Keratinocyte (primary cell): ENCODE measurements around the gene AKR1C1. TPM values are rescaled to one million over a fixed set of nuclear protein-coding genes. Genes with fewer than 3 reads are reported as not detected.
"Not testable (repeated sequence)": the region's sequence is repeated elsewhere in the genome, so short reads cannot be mapped to it uniquely, and the experiment has no call there.

Experiments used
- DNase-seq: peaks from one replicate; pipeline ENCODE4 v3.0.0-alpha.2; 2011; ENCODE audit warnings: low read depth, missing footprints, low spot score
- FAIRE-seq: peaks from 2 replicates; lab custom pipeline; 2011; peaks lifted over from hg19 to GRCh38; lab: Jason Lieb, UNC
- H2AFZ ChIP-seq: 2 replicates; pipeline ENCODE4 v1.6.0; 2012; ENCODE audit warnings: low read length, control low read depth, inconsistent platforms; ENCODE audit not compliant: control insufficient read depth
- H3K27ac ChIP-seq: 2 replicates; pipeline ENCODE4 v1.5.1; 2011; ENCODE audit warnings: low read length; ENCODE audit not compliant: control insufficient read depth, insufficient read depth
- H3K27me3 ChIP-seq: 3 replicates; pipeline ENCODE4 v1.6.0; 2011; ENCODE audit warnings: low read length; ENCODE audit not compliant: control insufficient read depth, insufficient read depth; ENCODE audit errors: extremely low read depth
- H3K36me3 ChIP-seq, 2 experiments: 2 replicates in 1 of 2; 3 replicates in 1 of 2; pipeline ENCODE4 v1.5.1; 2011; ENCODE audit warnings: low read length in 2 of 2, mild to moderate bottlenecking in 1 of 2; ENCODE audit not compliant: control insufficient read depth in 2 of 2, insufficient read depth in 2 of 2; ENCODE audit errors: extremely low read depth in 1 of 2
- H3K4me1 ChIP-seq: 3 replicates; pipeline ENCODE4 v1.5.1; 2011; ENCODE audit warnings: low read length; ENCODE audit not compliant: control insufficient read depth, insufficient read depth; ENCODE audit errors: extremely low read depth
- H3K4me2 ChIP-seq: 3 replicates; pipeline ENCODE4 v1.6.0; 2011; ENCODE audit warnings: low read depth, low read length; ENCODE audit not compliant: control insufficient read depth, insufficient read depth; ENCODE audit errors: extremely low read depth
- H3K4me3 ChIP-seq, 3 experiments: fragments of 200-600 bp in 1 of 3; sonication (generic) in 1 of 3; 2 replicates in 2 of 3; 3 replicates in 1 of 3; pipeline ENCODE4 v1.5.1; 2011 to 2016; ENCODE audit warnings: low read length in 3 of 3, mild to moderate bottlenecking in 3 of 3, control low read depth in 2 of 3, inconsistent platforms in 1 of 3, low read depth in 1 of 3, mixed read lengths in 1 of 3, mixed run types in 1 of 3, moderate library complexity in 1 of 3; ENCODE audit not compliant: control insufficient read depth in 2 of 3, insufficient read depth in 2 of 3; ENCODE audit errors: extremely low read depth in 1 of 3
- H3K79me2 ChIP-seq: 2 replicates; pipeline ENCODE4 v1.6.0; 2012; ENCODE audit warnings: low read length; ENCODE audit not compliant: control insufficient read depth, insufficient read depth
- H3K9ac ChIP-seq: 3 replicates; pipeline ENCODE4 v1.6.0; 2011; ENCODE audit warnings: low read length; ENCODE audit not compliant: control insufficient read depth, insufficient read depth; ENCODE audit errors: extremely low read depth
- H3K9me1 ChIP-seq: 3 replicates; pipeline ENCODE4 v1.6.0; 2011; ENCODE audit warnings: low read length; ENCODE audit not compliant: control insufficient read depth, insufficient read depth; ENCODE audit errors: extremely low read depth
- H3K9me3 ChIP-seq: 2 replicates; pipeline ENCODE4 v1.5.1; 2012; ENCODE audit warnings: low read depth, low read length; ENCODE audit not compliant: control insufficient read depth
- H4K20me1 ChIP-seq: 3 replicates; pipeline ENCODE4 v1.6.0; 2011; ENCODE audit warnings: low read length; ENCODE audit not compliant: control insufficient read depth, insufficient read depth; ENCODE audit errors: extremely low read depth
- dilution Hi-C: fragments of 300-500 bp; cut with MboI; formaldehyde crosslinking; loops from one replicate; pipeline ENCODE4 v1.7.0; 2020; ENCODE audit warnings: low sequenced_read_pairs; ENCODE audit not compliant: extremely low pct_ligation_motif_present
- polyA plus RNA-seq, 5 experiments: library from polyadenylated mRNA; depleted of rRNA in 3 of 5; stranded (reverse) in 3 of 5; stranded (forward) in 1 of 5; unstranded in 1 of 5; fragments of >200 nt; gene quantifications; 1 replicate in 1 of 5; 2 replicates in 3 of 5; 3 replicates in 1 of 5; pipeline versions ENCODE4 v1.2.1 to v1.2.3, GENCODE V29; 2011 to 2012; ENCODE audit warnings: missing spikeins in 2 of 5, low read depth in 1 of 5, low replicate concordance in 1 of 5

The AKR1C1 gene
- polyA plus RNA-seq, 1 donor (not counting 4 experiments of a cell fraction or from before 2014, with no cell fraction given): 28.1 TPM

DNA sequence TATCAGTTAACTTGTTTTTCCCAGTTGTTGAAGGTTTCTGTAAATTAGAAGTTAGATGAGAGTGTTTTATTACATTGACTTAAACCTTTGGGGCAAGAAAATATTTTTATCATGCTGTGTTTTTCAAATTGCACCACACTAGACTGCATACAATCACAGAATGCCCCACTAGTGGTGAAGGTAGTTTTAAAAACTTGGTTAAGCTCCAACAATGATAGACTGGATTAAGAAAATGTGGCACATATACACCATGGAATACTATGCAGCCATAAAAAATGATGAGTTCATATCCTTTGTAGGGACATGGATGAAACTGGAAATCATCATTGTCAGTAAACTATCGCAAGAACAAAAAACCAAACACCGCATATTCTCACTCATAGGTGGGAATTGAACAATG lies 7.1 kb downstream of the AKR1C1 start:
- H3K9me1 ChIP-seq, H2AFZ ChIP-seq, DNase-seq, H3K36me3 ChIP-seq, H3K27ac ChIP-seq, H3K79me2 ChIP-seq, H3K4me2 ChIP-seq, H3K4me1 ChIP-seq, H3K27me3 ChIP-seq, H3K9ac ChIP-seq, FAIRE-seq, H3K9me3 ChIP-seq, H3K4me3 ChIP-seq, dilution Hi-C loops, H4K20me1 ChIP-seq: not testable (repeated sequence)

DNA sequence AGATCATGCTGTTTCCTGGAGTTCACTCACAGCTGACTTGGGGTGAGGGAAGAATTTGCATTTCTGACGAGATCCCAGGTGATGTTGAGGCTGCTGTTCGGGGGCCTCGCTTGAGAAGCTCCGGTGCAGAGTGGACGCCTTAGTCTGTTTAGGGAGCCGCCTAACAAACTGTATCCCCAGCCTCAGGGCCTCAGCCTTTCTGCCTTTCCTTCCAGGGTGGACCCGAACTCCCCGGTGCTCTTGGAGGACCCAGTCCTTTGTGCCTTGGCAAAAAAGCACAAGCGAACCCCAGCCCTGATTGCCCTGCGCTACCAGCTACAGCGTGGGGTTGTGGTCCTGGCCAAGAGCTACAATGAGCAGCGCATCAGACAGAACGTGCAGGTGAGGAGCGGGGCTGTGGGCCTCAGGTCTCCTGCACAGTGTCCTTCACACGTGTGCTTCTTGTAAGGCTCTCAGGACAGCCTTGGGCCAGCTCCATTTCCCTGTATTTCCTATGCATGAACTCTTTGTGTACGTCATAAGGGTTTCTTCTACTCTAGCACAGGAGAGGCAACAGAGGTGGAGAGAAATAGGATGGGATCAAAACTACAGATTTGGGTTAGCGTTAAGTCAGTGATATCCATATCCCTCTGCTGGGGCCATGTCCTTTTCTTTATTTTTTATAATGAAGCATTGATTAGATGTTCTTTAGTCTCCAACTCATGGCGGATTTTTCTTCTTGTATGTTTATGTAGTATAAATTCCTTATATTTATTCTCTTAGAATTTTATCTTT lies 9.3 kb downstream of the AKR1C1 start:
- DNase-seq, dilution Hi-C loops, H3K27ac ChIP-seq, H3K79me2 ChIP-seq, H3K4me3 ChIP-seq, FAIRE-seq, H3K9me3 ChIP-seq, H3K27me3 ChIP-seq, H3K4me1 ChIP-seq, H3K9me1 ChIP-seq, H4K20me1 ChIP-seq, H3K36me3 ChIP-seq, H2AFZ ChIP-seq, H3K9ac ChIP-seq, H3K4me2 ChIP-seq: not testable (repeated sequence)

DNA sequence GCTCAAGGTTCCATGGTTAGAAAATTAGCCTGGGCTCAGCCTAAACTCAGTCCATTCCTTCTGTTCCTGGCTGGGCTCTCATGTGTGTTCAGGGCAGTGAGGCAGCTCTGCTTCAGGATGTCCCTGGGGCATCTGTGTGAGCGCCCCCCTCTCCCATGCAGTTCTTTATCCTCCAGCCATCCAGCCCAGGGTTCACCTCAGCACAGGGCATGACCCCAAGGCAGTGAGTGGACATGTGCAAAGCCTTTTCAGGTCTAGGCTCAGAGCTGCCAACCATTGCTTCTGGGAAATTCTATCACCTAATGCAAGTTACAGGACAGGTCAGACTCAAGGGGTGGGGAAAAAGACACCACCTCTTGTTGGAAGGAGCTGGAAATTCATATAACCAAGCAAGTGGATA lies 10.1 kb downstream of the AKR1C1 start:
- DNase-seq, H3K9ac ChIP-seq, H4K20me1 ChIP-seq, H2AFZ ChIP-seq, H3K4me3 ChIP-seq, H3K4me2 ChIP-seq, H3K36me3 ChIP-seq, H3K79me2 ChIP-seq, H3K9me1 ChIP-seq, H3K27ac ChIP-seq, dilution Hi-C loops, H3K27me3 ChIP-seq, H3K9me3 ChIP-seq, FAIRE-seq, H3K4me1 ChIP-seq: not testable (repeated sequence)

DNA sequence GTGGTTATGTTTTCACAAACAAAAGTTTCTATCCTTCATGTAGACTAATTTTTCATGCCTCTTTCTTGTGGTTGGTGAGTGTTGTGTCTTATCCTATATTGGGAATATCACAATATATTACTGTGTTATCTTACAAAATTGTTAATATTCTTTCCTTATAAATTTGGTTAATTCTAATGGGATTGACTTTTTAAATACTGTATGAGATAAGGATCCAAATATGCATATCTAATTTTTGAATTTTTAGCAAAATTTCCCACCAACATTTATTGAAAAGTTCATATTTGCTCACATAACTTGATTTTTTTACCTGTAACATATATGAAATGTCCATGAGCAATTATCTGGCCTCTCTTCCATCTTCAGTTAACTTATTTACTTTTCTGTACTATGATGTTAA lies 11.2 kb downstream of the AKR1C1 start:
- H3K36me3 ChIP-seq, H3K4me2 ChIP-seq, H3K4me1 ChIP-seq, DNase-seq, dilution Hi-C loops, H3K4me3 ChIP-seq, H3K79me2 ChIP-seq, H2AFZ ChIP-seq, H3K9me1 ChIP-seq, H3K9ac ChIP-seq, FAIRE-seq, H3K27ac ChIP-seq, H3K9me3 ChIP-seq, H3K27me3 ChIP-seq, H4K20me1 ChIP-seq: not testable (repeated sequence)
